Measurements from ENCODE around the gene ZBTB22.

- no peak for TF ChIP-seq FOSL1 (IDR thresholded peaks at IDR 0.05; ENCODE audit: low read depth)
- no peak for TF ChIP-seq CTCF (IDR thresholded peaks at IDR 0.05 in 2 of 3, conservative IDR thresholded peaks at IDR 0.05 in 1 of 3; ENCODE audit: borderline replicate concordance in 1 of 3, insufficient read depth in 1 of 3, low read depth in 2 of 3, low read length in 2 of 3)
- TF ChIP-seq RAD21 (IDR thresholded peaks at IDR 0.05; ENCODE audit: low read depth): no peak
- TF ChIP-seq POLR2A (IDR thresholded peaks at IDR 0.05; ENCODE audit: borderline replicate concordance, extremely low read depth, insufficient read depth, insufficient read length): no peak
- TF ChIP-seq POLR2AphosphoS5 (IDR thresholded peaks at IDR 0.05; ENCODE audit: low read depth, low read length): no peak
These were observed 16.1 kb upstream of the ZBTB22 start for GRCh38 chr6:33333666-33334065.
